A549 (cell line): ENCODE results near the gene SLC9A4. TPM values are rescaled to one million over a fixed set of nuclear protein-coding genes. Genes with fewer than 3 reads are reported as not detected.

Experiments used
- ATAC-seq, 2 experiments: fragments of 200-7000 bp in 1 of 2; fragments of >200 bp in 1 of 2; cut with Nextera tagmentation in 1 of 2; cut with Tn5 transposase in 1 of 2; 3 replicates each; pipeline versions ENCODE4 v1.8.0 to v1.9.1; 2018 to 2020; ENCODE audit warnings: mild to moderate bottlenecking in 1 of 2, moderate library complexity in 1 of 2
- CTCF ChIA-PET: fragments of 300-600 bp; sonication (Branson Sonifier 250); formaldehyde crosslinking; extraction: SDS; loops from one replicate; lab custom pipeline; 2021; ENCODE audit warnings: antibody characterized with exemption, inconsistent platforms; lab: Yijun Ruan, JAX
- POLR2A ChIA-PET: fragments of 350-600 bp; formaldehyde crosslinking; extraction: SDS; loops from one replicate; lab custom pipeline; 2021; ENCODE audit warnings: antibody characterized with exemption, inconsistent platforms; lab: Yijun Ruan, JAX
- DNase-seq, 2 experiments: peaks; one replicate each; pipeline versions ENCODE4 v3.0.0 to v3.0.0-alpha.2; 2011 to 2016; ENCODE audit warnings: low read depth in 1 of 2, low spot score in 1 of 2
- FAIRE-seq: peaks from 2 replicates; lab custom pipeline; 2011; peaks lifted over from hg19 to GRCh38; lab: Jason Lieb, UNC
- H3K27ac ChIP-seq, 2 experiments: fragments of >200 bp; sonication (Bioruptor Twin); formaldehyde crosslinking; 3 replicates each; pipeline ENCODE4 v1.5.1; 2016 to 2017
- H3K4me1 ChIP-seq: fragments of >200 bp; sonication (Bioruptor Twin); formaldehyde crosslinking; 3 replicates; pipeline ENCODE4 v1.6.1; 2016
- H3K4me2 ChIP-seq: fragments of >200 bp; sonication (Bioruptor Twin); formaldehyde crosslinking; 3 replicates; pipeline ENCODE4 v1.6.1; 2016
- H3K4me3 ChIP-seq: fragments of >200 bp; sonication (Bioruptor Twin); formaldehyde crosslinking; 3 replicates; pipeline ENCODE4 v1.5.1; 2016
- H3K9me3 ChIP-seq: fragments of >200 bp; sonication (Bioruptor Twin); formaldehyde crosslinking; 3 replicates; pipeline ENCODE4 v1.6.1; 2016
- CBX2 ChIP-seq: fragments of 200-600 bp; sonication (generic); IDR thresholded peaks from 2 replicates; pipeline ENCODE4 v1.6.1; 2016; ENCODE audit warnings: low read depth, mild to moderate bottlenecking, borderline replicate concordance
- CEBPB ChIP-seq, 2 experiments: fragments of >200 bp in 1 of 2; sonication (Bioruptor Twin) in 1 of 2; formaldehyde crosslinking in 1 of 2; IDR thresholded peaks; 2 replicates each; pipeline ENCODE4 v1.6.1; 2012 to 2016
- CTCF ChIP-seq: fragments of >200 bp; sonication (Bioruptor Twin); formaldehyde crosslinking; IDR thresholded peaks from 3 replicates; pipeline ENCODE4 v1.5.1; 2016
- E2F6 ChIP-seq: IDR thresholded peaks from 2 replicates; pipeline ENCODE4 v1.6.1; 2012; ENCODE audit warnings: low read depth, borderline replicate concordance
- ELK1 ChIP-seq: fragments of 150-350 bp; IDR thresholded peaks from 2 replicates; pipeline ENCODE4 v1.6.1; 2014; ENCODE audit warnings: low read depth, mild to moderate bottlenecking, low read length
- EP300 ChIP-seq, 2 experiments: fragments of >200 bp; sonication (Bioruptor Twin); formaldehyde crosslinking; IDR thresholded peaks; 2 replicates in 1 of 2; 3 replicates in 1 of 2; pipeline ENCODE4 v1.6.1; 2016 to 2017
- FOSL2 ChIP-seq, 2 experiments: fragments of 450-650 bp in 1 of 2; fragments of >200 bp in 1 of 2; sonication (Bioruptor Twin) in 1 of 2; formaldehyde crosslinking; IDR thresholded peaks; 2 replicates each; pipeline versions ENCODE4 v1.5.0 to v1.6.1; 2016 to 2020; ENCODE audit warnings: mild to moderate bottlenecking in 1 of 2, moderate library complexity in 1 of 2
- GATA3 ChIP-seq: IDR thresholded peaks from 2 replicates; pipeline ENCODE4 v1.6.1; 2012; ENCODE audit warnings: borderline replicate concordance
- HOXA7 ChIP-seq: fragments of 250-450 bp; sonication (Bioruptor Pico); IDR thresholded peaks from 2 replicates; pipeline ENCODE4 v1.5.0; 2020; ENCODE audit warnings: mild to moderate bottlenecking, moderate library complexity
- NFE2L2 ChIP-seq: fragments of 150-350 bp; conservative IDR thresholded peaks from 2 replicates; pipeline ENCODE4 v1.6.1; 2014; ENCODE audit warnings: low read length
- PHF8 ChIP-seq: fragments of 200-600 bp; sonication (generic); IDR thresholded peaks from 2 replicates; pipeline ENCODE4 v1.6.1; 2016; ENCODE audit warnings: low read depth, mild to moderate bottlenecking, antibody characterized with exemption, moderate library complexity, borderline replicate concordance
- RAD21 ChIP-seq, 2 experiments: fragments of >200 bp in 1 of 2; sonication (Bioruptor Twin) in 1 of 2; formaldehyde crosslinking in 1 of 2; IDR thresholded peaks in 1 of 2; conservative IDR thresholded peaks in 1 of 2; 2 replicates in 1 of 2; 3 replicates in 1 of 2; pipeline ENCODE4 v1.6.1; 2012 to 2018; ENCODE audit warnings: inconsistent platforms in 1 of 2
- REST ChIP-seq: fragments of 200-600 bp; sonication (generic); IDR thresholded peaks from 2 replicates; pipeline ENCODE4 v1.6.1; 2016; ENCODE audit warnings: antibody characterized with exemption, mild to moderate bottlenecking, moderate library complexity
- RFX5 ChIP-seq: fragments of 450-650 bp; IDR thresholded peaks from 2 replicates; pipeline ENCODE4 v1.7.1; 2014; ENCODE audit warnings: antibody characterized with exemption, mild to moderate bottlenecking, moderate library complexity
- RNF2 ChIP-seq: fragments of 200-600 bp; sonication (generic); IDR thresholded peaks from 2 replicates; pipeline ENCODE4 v1.6.1; 2016; ENCODE audit warnings: low read depth, mild to moderate bottlenecking, antibody characterized with exemption, moderate library complexity, borderline replicate concordance
- SMC3 ChIP-seq: fragments of >200 bp; sonication (Bioruptor Twin); formaldehyde crosslinking; IDR thresholded peaks from 3 replicates; pipeline ENCODE4 v1.6.1; 2018; ENCODE audit warnings: inconsistent platforms
- TFCP2L1 ChIP-seq: fragments of 250-450 bp; sonication (Bioruptor Pico); IDR thresholded peaks from 2 replicates; pipeline ENCODE4 v1.5.0; 2021; ENCODE audit warnings: mild to moderate bottlenecking
- WGBS: methylation state at CpG from one replicate; pipeline ENCODE4 v1.1.6; 2017; ENCODE audit errors: missing lambda C conversion rate; 5-methylcytosine and 5-hydroxymethylcytosine counted together
- polyA plus RNA-seq, 4 experiments: library from polyadenylated mRNA; depleted of rRNA in 3 of 4; stranded (reverse); fragments of >200 nt; fragmentation: RNase III in 1 of 4; extraction: RNeasy Plus Mini Kit Qiagen cat#74134 plus additional on column Dnase treatment in 1 of 4; gene quantifications; 2 replicates in 3 of 4; 3 replicates in 1 of 4; pipeline ENCODE4 v1.2.3, GENCODE V29; 2011 to 2017
- TF ChIP-seq, protein P1 (sequence below): IDR thresholded peaks from 2 replicates; pipeline ENCODE4 v1.6.1; 2012
- TF ChIP-seq, protein P2 (sequence below): fragments of 250-450 bp; sonication (Bioruptor Pico); IDR thresholded peaks from 2 replicates; pipeline ENCODE4 v1.5.0; 2020; ENCODE audit warnings: low read depth, mild to moderate bottlenecking, moderate library complexity

The SLC9A4 gene
- polyA plus RNA-seq, 2 of the 4 experiments (the other 2 are of a cell fraction) = not detected

DNA sequence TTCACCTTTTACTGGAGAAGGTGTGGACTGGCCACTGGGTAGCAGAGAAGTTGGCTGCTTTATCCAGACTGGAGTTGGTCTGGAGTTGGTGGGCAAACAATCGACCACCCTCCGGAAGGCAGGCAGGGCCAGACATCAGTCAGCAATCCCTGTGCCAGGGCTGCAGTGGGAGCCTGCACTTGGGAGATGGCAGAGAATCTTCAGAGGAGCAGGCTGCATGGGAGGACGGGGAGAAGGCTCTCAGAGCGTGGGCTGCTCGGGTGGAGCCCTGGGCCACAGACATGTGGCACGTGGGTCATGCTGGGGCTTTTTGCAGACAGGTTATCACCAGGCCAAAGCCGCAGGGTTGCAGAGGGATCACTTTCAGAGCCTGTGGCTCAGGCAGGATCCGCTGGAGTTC, 29.6 kb downstream of the SLC9A4 start (continued):
- TF ChIP-seq, protein P1, sequence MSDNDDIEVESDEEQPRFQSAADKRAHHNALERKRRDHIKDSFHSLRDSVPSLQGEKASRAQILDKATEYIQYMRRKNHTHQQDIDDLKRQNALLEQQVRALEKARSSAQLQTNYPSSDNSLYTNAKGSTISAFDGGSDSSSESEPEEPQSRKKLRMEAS = no peak
- TF ChIP-seq TFCP2L1 (no peak), CEBPB (IDR thresholded peaks at IDR 0.05) (no peak)
- TF ChIP-seq, all 56 proteins: peak for 0

- POLR2A ChIA-PET = no interaction called here
- H3K9me3 ChIP-seq = no peaks in the 10 kb centered on the region
- FAIRE-seq = no peak
- TF ChIP-seq NFE2L2 (no peak), RFX5 (no peak), RAD21 (conservative IDR thresholded peaks at IDR 0.05 in 1 of 2, IDR thresholded peaks at IDR 0.05 in 1 of 2) (no peak), SMC3 (no peak), CTCF (no peak), GATA3 (no peak)
- TF ChIP-seq, protein P2, sequence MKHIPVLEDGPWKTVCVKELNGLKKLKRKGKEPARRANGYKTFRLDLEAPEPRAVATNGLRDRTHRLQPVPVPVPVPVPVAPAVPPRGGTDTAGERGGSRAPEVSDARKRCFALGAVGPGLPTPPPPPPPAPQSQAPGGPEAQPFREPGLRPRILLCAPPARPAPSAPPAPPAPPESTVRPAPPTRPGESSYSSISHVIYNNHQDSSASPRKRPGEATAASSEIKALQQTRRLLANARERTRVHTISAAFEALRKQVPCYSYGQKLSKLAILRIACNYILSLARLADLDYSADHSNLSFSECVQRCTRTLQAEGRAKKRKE (CRISPR knock-in tag) = no peak
- H3K4me3 ChIP-seq = no peak overlapping the region
- no peak overlapping the region for H3K27ac ChIP-seq
- H3K4me2 ChIP-seq = no peak overlapping the region
- DNase-seq = no peak
- 55% methylated on average over 8 of the region's 8 CpGs for WGBS
- no peak for ATAC-seq
- CTCF ChIA-PET = no interaction called here
- no peaks in the 10 kb centered on the region for H3K4me1 ChIP-seq
Measured at GRCh38 chr2:102504833-102505232, 31.8 kb downstream of the SLC9A4 start.

GRCh38 chr2:102505290-102505689, 32.3 kb downstream of the SLC9A4 start:
- DNase-seq = no peak

More at GRCh38 chr2:102505290-102505689, 32.3 kb downstream of the SLC9A4 start:
- CTCF ChIA-PET = interaction anchor here (2.4 kb wide), 1 partner anchor 32 kb away, joined by 9 read pairs; the partner anchor contains the start of gene SLC9A4
- no peak overlapping the region for H3K4me2 ChIP-seq
- no peak for FAIRE-seq
- TF ChIP-seq REST (no peak), PHF8 (no peak), FOSL2 (IDR thresholded peaks at IDR 0.05) (no peak), FOSL2 (CRISPR knock-in tag; IDR thresholded peaks at IDR 0.05) (no peak), EP300 (IDR thresholded peaks at IDR 0.05) (no peak), RAD21 (conservative IDR thresholded peaks at IDR 0.05 in 1 of 2, IDR thresholded peaks at IDR 0.05 in 1 of 2) (no peak), E2F6 (no peak), RNF2 (no peak), ELK1 (no peak), CTCF (no peak), CBX2 (no peak), HOXA7 (no peak)
- no peaks in the 10 kb centered on the region for H3K4me1 ChIP-seq
- ATAC-seq = no peak
- WGBS = 63% methylated on average over 10 of the region's 10 CpGs
- H3K27ac ChIP-seq = no peak overlapping the region
- POLR2A ChIA-PET = no interaction called here
- no peaks in the 10 kb centered on the region for H3K9me3 ChIP-seq
- no peak overlapping the region for H3K4me3 ChIP-seq
